Globus pallidus (tissue), 1 donor: Measurements from ENCODE around the gene PDE8A.
"Not testable (repeated sequence)": the region's sequence is repeated elsewhere in the genome, so short reads cannot be mapped to it uniquely, and the experiment has no call there.

ENCODE experiments used
- DNase-seq: peaks from one replicate; pipeline ENCODE4 v3.0.0-alpha.2; 2015; ENCODE audit warnings: low spot score

The PDE8A gene

DNA sequence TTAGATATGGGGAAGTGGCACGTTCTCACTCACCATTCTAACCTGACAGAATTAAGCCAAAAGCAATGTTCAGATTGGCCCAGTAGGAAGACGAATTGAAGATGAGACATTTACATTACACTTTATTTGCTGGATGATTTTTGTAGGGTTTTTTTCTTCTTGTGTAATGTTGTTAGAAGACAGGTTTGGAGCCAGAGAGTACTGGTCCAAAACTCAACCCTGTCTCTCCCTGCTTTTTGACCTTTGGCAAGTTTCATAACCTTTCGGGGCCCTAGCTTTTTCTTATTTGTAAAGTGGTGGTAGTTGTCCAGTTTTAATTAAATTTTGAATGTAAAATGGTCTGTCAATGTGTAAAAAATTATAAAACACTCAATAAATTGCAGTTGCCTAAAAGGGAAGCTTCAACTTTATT, 29.5 kb downstream of the PDE8A start:
- DNase-seq, result no peak

DNA sequence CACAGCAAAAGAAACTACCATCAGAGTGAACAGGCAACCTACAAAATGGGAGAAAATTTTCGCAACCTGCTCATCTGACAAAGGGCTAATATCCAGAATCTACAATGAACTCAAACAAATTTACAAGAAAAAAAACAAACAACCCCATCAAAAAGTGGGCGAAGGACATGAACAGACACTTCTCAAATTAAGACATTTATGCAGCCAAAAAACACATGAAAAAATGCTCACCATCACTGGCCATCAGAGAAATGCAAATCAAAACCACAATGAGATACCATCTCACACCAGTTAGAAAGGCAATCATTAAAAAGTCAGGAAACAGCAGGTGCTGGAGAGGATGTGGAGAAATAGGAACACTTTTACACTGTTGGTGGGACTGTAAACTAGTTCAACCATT, 30.1 kb downstream of the PDE8A start:
- DNase-seq, result not testable (repeated sequence)

- DNase-seq, result no peak
Measured at GRCh38 chr15:85013785-85014184, 32.1 kb downstream of the PDE8A start.

- no peak for DNase-seq
Measured at GRCh38 chr15:85014932-85015331, 33.3 kb downstream of the PDE8A start.

GRCh38 chr15:85016275-85016674, 34.6 kb downstream of the PDE8A start:
- DNase-seq, result no peak

DNA sequence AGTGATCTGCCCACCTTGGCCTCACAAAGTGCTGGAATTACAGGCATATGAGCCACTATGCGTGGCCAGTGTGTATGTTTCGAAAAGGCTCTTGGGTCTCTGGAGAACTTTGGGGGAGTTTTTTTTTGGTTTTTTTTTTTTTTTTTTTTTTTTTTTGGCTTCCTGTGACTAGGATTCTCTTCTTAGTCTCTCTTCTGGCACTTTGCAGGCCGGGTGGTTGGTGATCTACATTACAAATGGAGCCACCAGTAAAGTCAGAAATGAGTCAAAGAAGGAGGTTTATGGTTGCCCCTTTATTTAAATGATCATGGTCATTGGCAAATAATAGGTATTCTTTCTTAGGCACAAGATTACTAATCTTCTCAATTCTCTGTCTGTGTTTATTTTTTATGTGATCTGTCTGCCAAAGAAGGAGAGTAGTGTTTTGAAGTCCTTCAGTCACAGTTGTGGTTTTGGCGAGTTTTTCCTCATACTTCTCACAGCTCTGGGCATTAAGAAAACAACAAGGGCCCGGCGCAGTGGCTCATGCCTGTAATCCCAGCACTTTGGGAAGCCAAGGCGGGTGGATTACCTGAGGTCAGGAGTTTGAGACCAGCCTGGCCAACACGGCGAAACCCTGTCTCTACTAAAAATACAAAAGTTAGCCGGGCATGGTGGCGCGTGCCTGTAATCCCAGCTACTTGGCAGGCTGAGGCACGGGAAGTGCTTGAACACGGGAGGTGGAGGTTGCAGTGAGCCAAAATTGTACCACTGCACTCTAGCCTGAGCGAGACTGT, 38.3 kb downstream of the PDE8A start:
- no peak for DNase-seq

DNA sequence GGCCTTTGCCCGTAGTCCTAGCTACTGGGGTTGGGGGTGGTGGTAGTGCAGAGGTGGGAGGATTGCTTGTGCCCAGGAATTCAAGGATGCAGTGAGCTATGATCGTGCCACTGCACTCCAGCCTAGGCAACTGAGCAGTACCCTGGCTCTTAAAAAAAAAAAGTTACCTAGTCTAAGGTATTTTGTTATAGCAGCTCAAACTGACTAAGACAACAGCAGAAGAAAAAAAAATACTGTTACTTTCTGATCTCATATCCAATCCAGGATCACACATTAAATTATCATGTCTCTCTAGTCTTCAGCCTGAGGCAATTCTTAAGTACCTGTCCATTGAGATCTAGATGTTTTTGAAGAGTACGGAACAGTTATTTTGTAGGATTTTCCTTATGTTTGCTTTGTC, 39.8 kb downstream of the PDE8A start:
- no peak for DNase-seq

DNA sequence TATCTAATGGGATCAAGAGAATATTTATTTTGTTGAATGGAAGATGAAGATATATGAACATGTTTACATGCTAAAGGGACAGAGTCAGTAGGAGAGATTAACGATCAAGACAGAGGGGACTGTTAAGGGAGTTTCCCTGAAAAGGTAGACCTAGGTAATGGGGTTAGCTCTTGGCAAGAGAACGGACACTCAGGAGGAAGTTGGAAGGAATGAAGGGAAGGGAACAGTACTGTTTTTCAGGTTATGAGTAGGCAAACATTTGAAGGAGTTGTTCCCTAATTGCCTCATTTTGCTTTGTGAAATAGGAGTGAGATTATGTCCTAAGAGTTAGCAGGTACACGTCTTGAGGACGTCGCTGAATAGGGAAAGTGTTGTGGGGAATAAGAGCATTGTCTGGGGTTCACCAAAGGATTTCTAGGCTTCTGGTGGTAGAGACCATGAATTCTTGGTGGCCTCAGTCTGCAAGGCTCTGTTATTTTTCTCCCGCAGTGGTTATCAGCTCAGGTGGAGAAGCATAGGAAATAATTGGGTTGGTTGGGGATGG, 41.3 kb downstream of the PDE8A start:
- DNase-seq, result no peak

GRCh38 chr15:85024003-85024402, 42.3 kb downstream of the PDE8A start:
- no peak for DNase-seq

- peak; percentile 67 for DNase-seq
Measured at GRCh38 chr15:85024509-85025336, 43.1 kb downstream of the PDE8A start.

DNA sequence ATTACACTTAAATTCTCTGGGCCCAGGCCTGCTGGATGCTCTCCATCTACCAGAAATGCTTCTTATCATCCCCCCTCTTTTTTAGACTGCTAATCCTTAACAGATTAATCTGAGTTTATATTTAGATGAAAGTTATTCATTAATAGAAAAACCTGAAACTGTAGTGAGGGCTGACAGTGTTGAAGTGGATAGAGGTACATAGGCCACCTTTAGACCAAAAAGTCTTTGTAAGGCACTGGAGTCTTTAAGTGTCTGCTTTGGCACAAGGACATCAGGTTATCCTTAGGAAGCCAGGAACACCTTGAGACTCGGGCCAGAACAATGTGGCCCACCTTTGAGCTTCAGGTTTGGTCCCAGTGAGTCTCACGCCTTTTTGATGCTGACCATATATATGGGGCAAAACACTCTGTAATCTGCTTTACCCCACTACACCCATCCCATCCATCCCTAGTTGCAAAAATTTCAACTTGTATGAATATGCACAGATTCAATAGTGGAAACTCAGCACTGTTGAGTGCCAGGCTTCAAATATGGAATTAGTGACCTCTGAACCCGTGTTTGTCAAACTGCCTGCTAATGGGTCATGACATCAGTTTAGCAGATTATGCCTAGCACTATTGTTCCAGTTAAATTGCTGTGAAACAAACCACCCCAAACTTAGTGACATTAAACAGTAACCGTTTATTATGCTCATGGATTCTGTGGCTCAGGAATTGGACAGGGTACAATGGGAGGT, 44.0 kb downstream of the PDE8A start:
- DNase-seq, result no peak

DNA sequence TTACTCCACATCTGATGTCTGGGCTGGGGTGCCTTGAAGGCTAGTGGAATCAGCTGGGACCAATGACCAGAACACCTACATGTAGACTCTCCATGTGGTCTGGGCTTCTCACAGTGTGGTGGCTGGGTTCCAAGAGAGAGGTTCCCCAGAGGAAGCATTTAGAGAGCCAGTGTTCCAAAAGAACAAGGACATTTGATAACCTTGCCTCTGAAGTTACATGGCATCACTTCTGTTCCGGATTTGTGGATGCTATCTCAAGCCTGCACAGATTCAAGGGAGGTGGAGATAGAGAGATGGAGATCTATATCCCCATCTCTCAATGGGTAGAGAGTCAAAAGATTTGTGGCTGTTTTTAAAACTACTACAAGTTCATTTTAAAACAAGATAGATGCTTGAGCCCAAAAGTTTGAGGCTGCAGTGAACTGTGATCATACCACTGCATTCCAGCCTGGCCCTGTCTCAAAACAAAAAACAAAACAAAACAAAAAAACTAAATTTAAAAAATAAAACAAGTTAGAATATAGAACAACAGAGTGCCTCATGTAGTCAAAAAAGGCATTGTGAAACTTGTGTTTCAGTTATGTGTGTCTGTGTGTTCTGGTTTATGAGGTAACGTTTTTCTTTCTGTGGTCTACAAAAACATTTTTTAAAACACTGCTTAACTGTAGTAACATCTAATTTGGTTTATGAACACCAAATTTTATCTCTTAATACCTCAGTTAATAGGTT, 44.8 kb downstream of the PDE8A start:
- DNase-seq, result no peak

GRCh38 chr15:85027033-85027380, 45.4 kb downstream of the PDE8A start:
- no peak for DNase-seq

GRCh38 chr15:85027421-85027820, 45.8 kb downstream of the PDE8A start:
- no peak for DNase-seq

GRCh38 chr15:85028416-85028815, 46.8 kb downstream of the PDE8A start:
- no peak for DNase-seq

DNA sequence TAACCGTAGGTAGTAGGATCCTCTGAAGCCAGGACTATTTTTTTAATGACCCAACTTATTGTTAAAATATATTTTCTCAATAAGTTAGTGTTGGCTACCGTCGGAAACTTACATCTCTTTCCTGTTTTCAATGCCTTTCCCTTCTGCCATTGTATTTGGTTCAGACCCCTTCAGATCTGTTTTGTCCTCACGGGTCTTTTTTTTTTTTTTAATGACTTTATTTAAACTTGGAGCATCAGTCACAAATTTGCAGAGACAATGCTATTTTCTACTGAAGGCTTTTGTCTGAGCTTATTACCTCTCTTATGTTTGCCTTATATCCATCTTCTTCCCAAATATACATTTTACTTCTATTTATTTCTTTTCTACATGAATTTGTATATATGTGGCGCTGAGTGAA, 47.6 kb downstream of the PDE8A start:
- DNase-seq, result no peak

DNA sequence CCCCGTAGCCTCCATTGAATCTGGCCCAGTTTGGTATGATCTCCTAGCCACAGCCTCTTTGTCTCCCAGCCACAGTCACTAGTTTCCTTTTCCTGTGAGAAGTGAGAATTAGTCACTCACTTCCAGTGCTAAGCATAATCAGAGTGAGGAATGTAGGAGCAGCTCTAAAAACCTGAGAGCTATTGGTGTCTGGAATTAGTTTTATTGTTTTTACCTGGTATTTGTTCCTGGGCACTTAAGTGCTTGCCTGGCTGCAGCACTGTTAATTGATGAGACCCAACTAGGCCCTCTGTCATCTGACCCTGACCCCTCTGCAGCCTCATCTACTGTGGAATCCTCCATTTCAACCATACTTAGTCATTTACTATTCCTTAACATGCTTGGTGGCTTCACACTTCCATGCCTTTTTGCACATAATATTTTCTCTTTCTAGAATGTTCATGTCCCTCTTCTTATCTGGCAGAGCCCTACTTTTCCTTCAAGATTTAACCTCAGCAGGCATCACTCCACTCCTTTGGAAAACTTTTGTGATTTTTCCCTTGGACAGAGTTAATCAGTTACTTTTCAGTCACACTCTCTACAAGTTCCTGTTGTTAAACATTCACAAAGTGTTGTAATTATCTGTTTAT, 48.8 kb downstream of the PDE8A start:
- DNase-seq, result no peak

GRCh38 chr15:85031086-85031943, 49.7 kb downstream of the PDE8A start:
- DNase-seq, result no peak

GRCh38 chr15:85031944-85032558, 50.4 kb downstream of the PDE8A start:
- DNase-seq, result no peak

- DNase-seq, result no peak
Measured at GRCh38 chr15:85033148-85033547, 51.5 kb downstream of the PDE8A start.
